ENCODE data around the gene ZNF554. TPM values are rescaled to one million over a fixed set of nuclear protein-coding genes. Genes with fewer than 3 reads are reported as not detected.
"Not testable (repeated sequence)": the region's sequence is repeated elsewhere in the genome, so short reads cannot be mapped to it uniquely, and the experiment has no call there.

Gene ZNF554
- total and polyA plus RNA-seq, 9 donors, result 4.9 to 10.5 (median 7.2) TPM

DNA sequence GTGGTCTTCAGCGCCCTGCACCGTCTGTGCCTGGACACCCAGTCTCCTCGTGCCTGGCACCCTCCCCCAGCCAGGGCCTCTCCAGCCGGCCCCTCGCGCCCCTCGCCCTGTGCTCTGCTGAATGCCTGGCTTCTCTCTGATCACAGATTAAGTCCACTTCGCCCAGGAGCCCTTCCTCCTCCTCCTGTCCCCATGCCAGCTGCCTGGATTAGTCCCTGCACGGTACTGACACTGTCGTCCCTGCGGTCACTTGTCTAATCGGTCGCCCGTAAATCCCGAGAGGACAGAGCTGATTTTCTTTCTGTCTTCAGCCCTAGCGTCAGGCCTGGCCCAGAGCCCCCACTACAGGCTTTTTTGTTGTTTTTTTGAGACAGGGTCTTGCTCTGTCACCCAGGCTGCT, 27.8 kb upstream of the ZNF554 start:
- peak overlapping the region in 1 of 2 donors; percentile 66 for H3K27ac ChIP-seq
- H3K36me3 ChIP-seq, result no peaks in the 10 kb centered on the region
- H3K9me3 ChIP-seq, result no peaks in the 10 kb centered on the region
- TF ChIP-seq CTCF (IDR thresholded peaks at IDR 0.05), result no peak
- no peak for TF ChIP-seq POLR2A (IDR thresholded peaks at IDR 0.05)
- TF ChIP-seq EP300 (IDR thresholded peaks at IDR 0.05), result no peak
- H3K4me3 ChIP-seq, result no peak overlapping the region
- no peaks in the 10 kb centered on the region for H3K27me3 ChIP-seq
- 86 to 93% (median 89%) methylated on average over 16 of the region's 16 CpGs for WGBS, 3 donors
- no peak for DNase-seq
- H3K4me1 ChIP-seq (ENCODE audit: insufficient read depth), result peaks cover 19% of the 10 kb centered on the region
- intact Hi-C loops (cut with DNase I), result no loop called here

- DNase-seq; H3K27ac ChIP-seq; H3K36me3 ChIP-seq; intact Hi-C loops (cut with DNase I); H3K4me3 ChIP-seq; H3K9me3 ChIP-seq; H3K27me3 ChIP-seq: not testable (repeated sequence)
- H3K4me1 ChIP-seq (ENCODE audit: insufficient read depth), result peaks cover 19% of the 10 kb centered on the region
- WGBS, 3 donors, result 90 to 93% (median 91%) methylated on average over 10 of the region's 10 CpGs
Measured at GRCh38 chr19:2792666-2793065, 27.0 kb upstream of the ZNF554 start.

DNA sequence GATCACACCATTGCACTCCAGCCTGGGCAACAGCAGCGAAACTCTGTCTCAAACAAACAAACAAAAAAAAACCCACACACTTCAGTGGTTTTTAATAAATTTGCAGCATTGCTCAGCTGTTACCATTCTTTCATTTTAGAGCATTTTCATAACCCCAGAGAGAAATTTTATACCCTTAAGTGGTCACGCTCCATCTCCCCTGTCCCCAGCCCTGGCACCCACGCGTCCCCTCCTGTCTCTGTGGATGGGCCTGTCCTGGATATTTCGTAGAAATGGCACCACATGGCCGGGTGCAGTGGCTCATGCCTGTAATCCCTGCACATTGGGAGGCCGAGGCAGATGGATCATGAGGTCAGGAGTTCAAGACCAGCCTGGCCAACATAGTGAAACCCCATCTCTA, 26.5 kb upstream of the ZNF554 start:
- Histone ChIP-seq H3K4me3 (no peak overlapping the region), H3K9me3 (no peaks in the 10 kb centered on the region), H3K27ac (no peak overlapping the region), H3K4me1 (ENCODE audit: insufficient read depth) (peaks cover 19% of the 10 kb centered on the region), H3K27me3 (no peaks in the 10 kb centered on the region), H3K36me3 (no peaks in the 10 kb centered on the region)
- DNase-seq, result no peak
- 93 to 98% (median 95%) methylated on average over 7 of the region's 7 CpGs for WGBS, 3 donors
- intact Hi-C loops (cut with DNase I), result no loop called here
- TF ChIP-seq POLR2A (IDR thresholded peaks at IDR 0.05) (no peak), EP300 (IDR thresholded peaks at IDR 0.05) (no peak), CTCF (IDR thresholded peaks at IDR 0.05) (no peak)

GRCh38 chr19:2793577-2793976, 26.1 kb upstream of the ZNF554 start:
- H3K4me3 ChIP-seq, result no peak overlapping the region
- no peaks in the 10 kb centered on the region for H3K36me3 ChIP-seq
- H3K4me1 ChIP-seq (ENCODE audit: insufficient read depth), result peaks cover 19% of the 10 kb centered on the region
- no peaks in the 10 kb centered on the region for H3K9me3 ChIP-seq
- H3K27ac ChIP-seq, result no peak overlapping the region
- intact Hi-C loops (cut with DNase I), result no loop called here
- DNase-seq, result no peak
- TF ChIP-seq EP300 (IDR thresholded peaks at IDR 0.05), result no peak
- no peak for TF ChIP-seq CTCF (IDR thresholded peaks at IDR 0.05)
- no peak for TF ChIP-seq POLR2A (IDR thresholded peaks at IDR 0.05)
- H3K27me3 ChIP-seq, result no peaks in the 10 kb centered on the region
- WGBS, 3 donors, result 95 to 96% (median 96%) methylated on average over 12 of the region's 12 CpGs

- no peaks in the 10 kb centered on the region for H3K36me3 ChIP-seq
- DNase-seq, result no peak
- intact Hi-C loops (cut with DNase I), result no loop called here
- H3K27me3 ChIP-seq, result no peaks in the 10 kb centered on the region
- peaks cover 5% of the 10 kb centered on the region for H3K4me1 ChIP-seq (ENCODE audit: insufficient read depth)
- no peak for TF ChIP-seq POLR2A (IDR thresholded peaks at IDR 0.05)
- TF ChIP-seq EP300 (IDR thresholded peaks at IDR 0.05), result no peak
- no peak for TF ChIP-seq CTCF (IDR thresholded peaks at IDR 0.05)
- no peak overlapping the region for H3K4me3 ChIP-seq
- 86 to 94% (median 89%) methylated on average over 27 of the region's 27 CpGs for WGBS, 3 donors
- no peak overlapping the region for H3K27ac ChIP-seq
- no peaks in the 10 kb centered on the region for H3K9me3 ChIP-seq
Measured at GRCh38 chr19:2795827-2796658, 23.6 kb upstream of the ZNF554 start.
